Esophagus (tissue), 2 donors: ENCODE results near the gene PKIB. TPM values are rescaled to one million over a fixed set of nuclear protein-coding genes. Genes with fewer than 3 reads are reported as not detected.

Experiments
- H3K27ac ChIP-seq, 2 donors: one replicate each; pipeline ENCODE4 v1.5.1; 2013; ENCODE audit warnings: low read depth in 2 of 2, mild to moderate bottlenecking in 2 of 2, inconsistent platforms in 1 of 2, low read length in 1 of 2, moderate library complexity in 1 of 2
- H3K27me3 ChIP-seq, 2 donors: one replicate each; pipeline ENCODE4 v1.6.1; 2013; ENCODE audit warnings: low read length in 2 of 2, control low read depth in 1 of 2, mild to moderate bottlenecking in 1 of 2; ENCODE audit not compliant: insufficient read depth in 2 of 2, control insufficient read depth in 1 of 2
- H3K36me3 ChIP-seq, 2 donors: one replicate each; pipeline ENCODE4 v1.6.1; 2013; ENCODE audit warnings: low read length in 1 of 2; ENCODE audit not compliant: control insufficient read depth in 2 of 2, insufficient read depth in 2 of 2
- H3K4me1 ChIP-seq, 2 donors: one replicate each; pipeline ENCODE4 v1.6.1; 2013; ENCODE audit warnings: low read length in 1 of 2; ENCODE audit not compliant: control insufficient read depth in 2 of 2, insufficient read depth in 2 of 2
- H3K4me3 ChIP-seq, 2 donors: one replicate each; pipeline ENCODE4 v1.5.1; 2013; ENCODE audit warnings: low read length in 2 of 2, mild to moderate bottlenecking in 2 of 2, low read depth in 1 of 2, moderate library complexity in 1 of 2
- H3K9me3 ChIP-seq, 2 donors: one replicate each; pipeline ENCODE4 v1.6.1; 2013; ENCODE audit warnings: mild to moderate bottlenecking in 2 of 2, low read depth in 1 of 2, low read length in 1 of 2, moderate library complexity in 1 of 2; ENCODE audit not compliant: control insufficient read depth in 2 of 2, insufficient read depth in 1 of 2
- WGBS, 2 donors: extraction: QIAGEN DNeasy Blood & Tissue Kit; methylation state at CpG; one replicate each; pipeline ENCODE4 v1.1.7; 2013; 5-methylcytosine and 5-hydroxymethylcytosine counted together
- polyA plus RNA-seq, 2 donors: library from polyadenylated mRNA; stranded (reverse); fragments of 200-250 nt; gene quantifications; one replicate each; pipeline ENCODE4 v1.2.3, GENCODE V29; 2013
- donor health status: healthy with polysubstance abuse.
- donor health status: Bipolar disorder and iron deficiency.

The PKIB gene
- polyA plus RNA-seq, 2 donors: 3.5 to 4.2 TPM

- Histone ChIP-seq H3K36me3 (no peaks in the 10 kb centered on the region), H3K4me1 (no peaks in the 10 kb centered on the region), H3K4me3 (no peak overlapping the region), H3K27ac (no peak overlapping the region), H3K9me3 (no peaks in the 10 kb centered on the region), H3K27me3 (no peaks in the 10 kb centered on the region)
- WGBS, 2 donors: 42 to 46% methylated on average over 2 of the region's 2 CpGs
Observed at GRCh38 chr6:122671251-122671650, 61.0 kb downstream of the PKIB start.

GRCh38 chr6:122673343-122673961, 63.2 kb downstream of the PKIB start:
- Histone ChIP-seq H3K27me3 (no peaks in the 10 kb centered on the region), H3K27ac (no peak overlapping the region)
- 57 to 76% methylated on average over 1 of the region's 1 CpG for WGBS, 2 donors

GRCh38 chr6:122676146-122676545, 65.9 kb downstream of the PKIB start:
- no peaks in the 10 kb centered on the region for H3K27me3 ChIP-seq
- no peak overlapping the region for H3K4me3 ChIP-seq
- no peaks in the 10 kb centered on the region for H3K9me3 ChIP-seq
- H3K27ac ChIP-seq: no peak overlapping the region
- 96 to 97% methylated on average over 1 of the region's 1 CpG for WGBS, 2 donors
- H3K4me1 ChIP-seq: no peaks in the 10 kb centered on the region
- no peaks in the 10 kb centered on the region for H3K36me3 ChIP-seq

More at GRCh38 chr6:122673343-122673961, 63.2 kb downstream of the PKIB start:
- H3K4me3 ChIP-seq: no peak overlapping the region
- H3K36me3 ChIP-seq: no peaks in the 10 kb centered on the region
- no peaks in the 10 kb centered on the region for H3K4me1 ChIP-seq
- no peaks in the 10 kb centered on the region for H3K9me3 ChIP-seq

GRCh38 chr6:122676688-122677087, 66.5 kb downstream of the PKIB start:
- 71 to 74% methylated on average over 2 of the region's 2 CpGs for WGBS, 2 donors

GRCh38 chr6:122677406-122677805, 67.2 kb downstream of the PKIB start:
- Histone ChIP-seq H3K4me1 (no peaks in the 10 kb centered on the region), H3K4me3 (no peak overlapping the region), H3K36me3 (no peaks in the 10 kb centered on the region), H3K27ac (no peak overlapping the region), H3K9me3 (no peaks in the 10 kb centered on the region), H3K27me3 (no peaks in the 10 kb centered on the region)
- WGBS, 2 donors: 86 to 89% methylated on average over 1 of the region's 1 CpG

More at GRCh38 chr6:122676688-122677087, 66.5 kb downstream of the PKIB start:
- H3K27ac ChIP-seq: no peak overlapping the region
- H3K27me3 ChIP-seq: no peaks in the 10 kb centered on the region
- H3K36me3 ChIP-seq: no peaks in the 10 kb centered on the region
- no peak overlapping the region for H3K4me3 ChIP-seq
- H3K9me3 ChIP-seq: no peaks in the 10 kb centered on the region
- H3K4me1 ChIP-seq: no peaks in the 10 kb centered on the region

- Histone ChIP-seq H3K4me1 (no peaks in the 10 kb centered on the region), H3K36me3 (no peaks in the 10 kb centered on the region), H3K27ac (no peak overlapping the region), H3K4me3 (no peak overlapping the region), H3K9me3 (no peaks in the 10 kb centered on the region), H3K27me3 (no peaks in the 10 kb centered on the region)
- WGBS, 2 donors: 74 to 75% methylated on average over 3 of the region's 3 CpGs
Observed at GRCh38 chr6:122678841-122679240, 68.6 kb downstream of the PKIB start.

- Histone ChIP-seq H3K36me3 (no peaks in the 10 kb centered on the region), H3K9me3 (no peaks in the 10 kb centered on the region), H3K27ac (no peak overlapping the region), H3K4me1 (no peaks in the 10 kb centered on the region), H3K27me3 (no peaks in the 10 kb centered on the region), H3K4me3 (no peak overlapping the region)
- WGBS, 2 donors: 89 to 91% methylated on average over 3 of the region's 3 CpGs
Observed at GRCh38 chr6:122681705-122682104, 71.5 kb downstream of the PKIB start.

- Histone ChIP-seq H3K4me1 (no peaks in the 10 kb centered on the region), H3K36me3 (no peaks in the 10 kb centered on the region), H3K27ac (no peak overlapping the region), H3K9me3 (no peaks in the 10 kb centered on the region), H3K27me3 (no peaks in the 10 kb centered on the region), H3K4me3 (no peak overlapping the region)
- 51 to 60% methylated on average over 1 of the region's 1 CpG for WGBS, 2 donors
Observed at GRCh38 chr6:122683989-122684651, 73.9 kb downstream of the PKIB start.

GRCh38 chr6:122692175-122692598, 82.0 kb downstream of the PKIB start:
- H3K4me1 ChIP-seq: peaks cover 0 to 3% of the 10 kb centered on the region in 2 donors
- no peak overlapping the region for H3K27ac ChIP-seq

More at GRCh38 chr6:122692175-122692598, 82.0 kb downstream of the PKIB start:
- 62 to 78% methylated on average over 3 of the region's 3 CpGs for WGBS, 2 donors
- Histone ChIP-seq H3K36me3 (no peaks in the 10 kb centered on the region), H3K27me3 (no peaks in the 10 kb centered on the region), H3K4me3 (no peak overlapping the region), H3K9me3 (no peaks in the 10 kb centered on the region)
